Calu3 (cell line): ENCODE data around the gene MKI67. TPM values are rescaled to one million over a fixed set of nuclear protein-coding genes. Genes with fewer than 3 reads are reported as not detected.

Experiments
- BruUV-seq: library from RNA; stranded (reverse); fragments of 400-500 nt; replicated peaks from 2 replicates; lab custom pipeline; 2021; lab: Mats Ljungman, UMichigan
- CTCF ChIA-PET: fragments of 300-600 bp; sonication (Branson Sonifier 250); formaldehyde crosslinking; loops from one replicate; lab custom pipeline; 2022; ENCODE audit warnings: antibody characterized with exemption; lab: Charles Lee
- DNase-seq: peaks from one replicate; pipeline ENCODE4 v3.0.0; 2022
- H3K27ac Mint-ChIP-seq: one replicate; pipeline ENCODE4 v1.8.0; 2022; ENCODE audit warnings: mixed read lengths; ENCODE audit not compliant: unreplicated experiment
- H3K27me3 Mint-ChIP-seq: one replicate; pipeline ENCODE4 v1.8.0; 2022; ENCODE audit warnings: mixed read lengths; ENCODE audit not compliant: unreplicated experiment
- H3K36me3 Mint-ChIP-seq: one replicate; pipeline ENCODE4 v1.8.0; 2022; ENCODE audit warnings: mild to moderate bottlenecking, moderate library complexity, mixed read lengths; ENCODE audit not compliant: insufficient read depth, unreplicated experiment
- H3K4me1 Mint-ChIP-seq: one replicate; pipeline ENCODE4 v1.8.0; 2022; ENCODE audit warnings: mild to moderate bottlenecking, low read depth, mixed read lengths; ENCODE audit not compliant: unreplicated experiment
- H3K4me3 Mint-ChIP-seq: one replicate; pipeline ENCODE4 v1.8.0; 2022; ENCODE audit warnings: mild to moderate bottlenecking, low read depth, moderate library complexity, mixed read lengths; ENCODE audit not compliant: unreplicated experiment
- H3K9me3 Mint-ChIP-seq: one replicate; pipeline ENCODE4 v1.8.0; 2022; ENCODE audit warnings: low read depth, mixed read lengths; ENCODE audit not compliant: unreplicated experiment
- CTCF ChIP-seq: fragments of 200-600 bp; IDR thresholded peaks from one replicate; pipeline ENCODE4 v1.8.0; 2022; ENCODE audit warnings: antibody characterized with exemption; ENCODE audit not compliant: unreplicated experiment
- intact Hi-C: fragments of 100-400 bp; cut with micrococcal nuclease; formaldehyde crosslinking; loops from one replicate; pipeline ENCODE4 v1.10.0; 2022; ENCODE audit not compliant: unreplicated experiment
- total RNA-seq: library from RNA; stranded (reverse); gene quantifications from 2 replicates; pipeline ENCODE4 v1.2.3, GENCODE V29; 2022

MKI67 gene
- total RNA-seq, 1 experiment from 2014 or later, result 87.8 TPM

- CTCF ChIA-PET, result no interaction called here
- no TSS peak for BruUV-seq
These were observed 60.2 kb downstream of the MKI67 start for GRCh38 chr10:128065881-128066534.

GRCh38 chr10:128064970-128065580 lies 61.1 kb downstream of the MKI67 start:
- no peaks in the 10 kb centered on the region for H3K9me3 Mint-ChIP-seq
- H3K36me3 Mint-ChIP-seq, result peaks cover 6% of the 10 kb centered on the region
- H3K27me3 Mint-ChIP-seq, result no peaks in the 10 kb centered on the region
- CTCF ChIA-PET, result no interaction called here
- no peak for TF ChIP-seq CTCF
- no peak for DNase-seq
- H3K4me1 Mint-ChIP-seq, result no peaks in the 10 kb centered on the region
- H3K4me3 Mint-ChIP-seq, result no peak overlapping the region
- BruUV-seq, result no TSS peak
- intact Hi-C loops, result loop anchor here (5.0 to 10.0 kb wide), 3 partner anchors 50 to 178 kb away; partner anchors contain the start of gene PTPRE
- no peak overlapping the region for H3K27ac Mint-ChIP-seq

More at GRCh38 chr10:128065881-128066534, 60.2 kb downstream of the MKI67 start:
- H3K4me3 Mint-ChIP-seq, result no peak overlapping the region
- intact Hi-C loops, result loop anchor here (5.0 to 10.0 kb wide), 3 partner anchors 51 to 179 kb away; partner anchors contain the start of gene PTPRE
- H3K9me3 Mint-ChIP-seq, result no peaks in the 10 kb centered on the region
- H3K27ac Mint-ChIP-seq, result no peak overlapping the region
- no peak for TF ChIP-seq CTCF
- no peak for DNase-seq
- H3K36me3 Mint-ChIP-seq, result peaks cover 7% of the 10 kb centered on the region
- H3K27me3 Mint-ChIP-seq, result no peaks in the 10 kb centered on the region
- no peaks in the 10 kb centered on the region for H3K4me1 Mint-ChIP-seq

GRCh38 chr10:128064108-128064969 lies 61.9 kb downstream of the MKI67 start:
- H3K27me3 Mint-ChIP-seq, result no peaks in the 10 kb centered on the region
- intact Hi-C loops, result loop anchor here (10.0 kb wide), 1 partner anchor 50 kb away; no protein-coding TSS in a partner anchor
- H3K9me3 Mint-ChIP-seq, result no peaks in the 10 kb centered on the region
- H3K36me3 Mint-ChIP-seq, result peaks cover 4% of the 10 kb centered on the region
- no peak overlapping the region for H3K4me3 Mint-ChIP-seq
- no peak for DNase-seq
- TF ChIP-seq CTCF, result no peak
- CTCF ChIA-PET, result no interaction called here
- no peak overlapping the region for H3K27ac Mint-ChIP-seq
- no peaks in the 10 kb centered on the region for H3K4me1 Mint-ChIP-seq
- no TSS peak for BruUV-seq

- Mint-ChIP-seq H3K36me3 (peaks cover 4% of the 10 kb centered on the region), H3K4me1 (no peaks in the 10 kb centered on the region), H3K9me3 (no peaks in the 10 kb centered on the region), H3K4me3 (no peak overlapping the region), H3K27me3 (no peaks in the 10 kb centered on the region), H3K27ac (no peak overlapping the region)
- DNase-seq, result no peak
- no peak for TF ChIP-seq CTCF
- BruUV-seq, result no TSS peak
- CTCF ChIA-PET, result no interaction called here
- intact Hi-C loops, result loop anchor here (10.0 kb wide), 1 partner anchor 49 kb away; no protein-coding TSS in a partner anchor
These were observed 62.5 kb downstream of the MKI67 start for GRCh38 chr10:128063736-128064107.
